Naive thymus-derived CD8-positive, alpha-beta T cell (primary cell): Measurements from ENCODE around the gene MOBP. TPM values are rescaled to one million over a fixed set of nuclear protein-coding genes. Genes with fewer than 3 reads are reported as not detected.
"Not testable (repeated sequence)": the region's sequence is repeated elsewhere in the genome, so short reads cannot be mapped to it uniquely, and the experiment has no call there.

Experiments used
- ATAC-seq, 2 donors: fragments of 150-1000 bp; cut with Tn5 transposase in 1 of 2; sonication (Bioruptor Pico), chemical (Tn5 transposase) in 1 of 2; 1 replicate in 1 of 2; 2 replicates in 1 of 2; pipeline ENCODE4 v1.10.0; 2021; ENCODE audit warnings: mild to moderate bottlenecking in 2 of 2, moderate library complexity in 2 of 2
- POLR2A ChIA-PET: fragments of 350-600 bp; sonication (Branson Sonifier 250); formaldehyde crosslinking; loops from one replicate; lab custom pipeline; 2021; ENCODE audit warnings: antibody characterized with exemption; lab: Charles Lee
- DNase-seq, 10 donors: peaks; one replicate each; pipeline versions ENCODE4 v3.0.0 to v3.0.0-alpha.2; 2020 to 2022
- H3K27ac Mint-ChIP-seq, 10 donors: one replicate each; pipeline ENCODE4 v1.8.0; 2020 to 2022; ENCODE audit warnings: mild to moderate bottlenecking in 10 of 10, mixed read lengths in 10 of 10, moderate library complexity in 4 of 10, inconsistent platforms in 1 of 10
- H3K27me3 Mint-ChIP-seq, 5 donors: one replicate each; pipeline ENCODE4 v1.8.0; 2021 to 2022; ENCODE audit warnings: mixed read lengths in 5 of 5
- H3K36me3 Mint-ChIP-seq, 3 donors: one replicate each; pipeline ENCODE4 v1.8.0; 2020 to 2022; ENCODE audit warnings: mixed read lengths in 3 of 3, mild to moderate bottlenecking in 2 of 3, inconsistent platforms in 1 of 3
- H3K4me1 Mint-ChIP-seq, 4 donors: one replicate each; pipeline ENCODE4 v1.8.0; 2021 to 2022; ENCODE audit warnings: mixed read lengths in 4 of 4
- H3K4me3 Mint-ChIP-seq, 10 donors: one replicate each; pipeline ENCODE4 v1.8.0; 2020 to 2022; ENCODE audit warnings: mild to moderate bottlenecking in 10 of 10, mixed read lengths in 10 of 10, moderate library complexity in 6 of 10, inconsistent platforms in 1 of 10
- H3K9me3 Mint-ChIP-seq, 9 donors: one replicate each; pipeline ENCODE4 v1.8.0; 2020 to 2022; ENCODE audit warnings: mixed read lengths in 9 of 9, mild to moderate bottlenecking in 3 of 9, inconsistent platforms in 1 of 9, moderate library complexity in 1 of 9
- polyA plus RNA-seq, 3 donors: library from polyadenylated mRNA; unstranded; fragments of 300-500 nt; fragmentation: Illumina TruSeq; gene quantifications; one replicate each; pipeline ENCODE4 v1.2.3, GENCODE V29; 2021
- total RNA-seq, 8 experiments: library from RNA in 2 of 8; stranded (reverse) in 2 of 8; gene quantifications; one replicate each; pipeline ENCODE4 v1.2.3 and lab custom pipeline; 2021 to 2026

Gene MOBP, protein sequence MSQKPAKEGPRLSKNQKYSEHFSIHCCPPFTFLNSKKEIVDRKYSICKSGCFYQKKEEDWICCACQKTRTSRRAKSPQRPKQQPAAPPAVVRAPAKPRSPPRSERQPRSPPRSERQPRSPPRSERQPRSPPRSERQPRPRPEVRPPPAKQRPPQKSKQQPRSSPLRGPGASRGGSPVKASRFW
- total RNA-seq (not detected), polyA plus RNA-seq (not detected), total RNA-seq (lab: John Stamatoyannopoulos, UW) (0 to 0.52 (median 0.08) reads per million in 6 experiments)

DNA sequence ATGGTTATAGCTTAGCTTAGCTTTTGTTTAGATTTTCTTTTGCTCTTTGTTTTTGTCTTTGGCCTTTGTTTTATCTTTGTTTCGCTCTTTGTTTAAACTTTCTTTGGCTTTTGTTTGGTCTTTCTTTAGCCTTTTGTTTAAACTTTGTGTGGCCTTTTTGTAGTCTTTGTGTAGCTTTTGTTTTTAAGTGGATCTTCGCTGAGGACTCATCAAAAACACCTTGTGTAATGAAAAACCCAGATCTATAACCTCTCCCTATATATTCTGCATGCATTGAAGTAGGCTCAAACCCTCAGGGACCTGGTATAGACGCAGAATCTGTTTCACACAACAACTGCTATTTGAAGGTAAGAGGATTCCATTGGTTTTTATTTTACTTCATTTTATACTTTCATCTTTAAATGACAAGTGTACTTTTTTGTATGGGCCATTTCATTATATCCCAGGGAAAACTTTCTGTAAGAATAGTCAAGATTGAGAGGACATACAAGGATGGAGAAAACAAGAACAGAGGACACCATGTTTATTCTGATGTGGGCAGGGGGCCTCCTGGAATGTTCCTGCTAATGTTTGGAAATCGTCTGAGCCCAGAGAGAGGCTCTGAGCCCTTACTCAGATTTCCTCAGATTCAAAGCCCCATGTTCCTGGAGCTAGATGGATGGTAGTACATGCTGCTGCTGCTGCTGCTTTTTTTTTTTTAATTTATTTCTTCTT, at the start of gene MOBP:
MOBP (plus strand) TSS at position 287 of the 714 bp plus-strand sequence. CDS start 34,390 bp downstream, outside the sequence.
- Mint-ChIP-seq H3K4me3 (no peak within 1 kb of the TSS), H3K27me3 (peaks cover 9 to 27% (median 16%) of the 10 kb centered on the region in 5 donors), H3K4me1 (no peaks in the 10 kb centered on the region), H3K9me3 (no peaks in the 10 kb centered on the region), H3K27ac (no peak within 1 kb of the TSS), H3K36me3 (no peaks in the 10 kb centered on the region)
- POLR2A ChIA-PET = no interaction called here
- DNase-seq (no peak), ATAC-seq (no peak)

DNA sequence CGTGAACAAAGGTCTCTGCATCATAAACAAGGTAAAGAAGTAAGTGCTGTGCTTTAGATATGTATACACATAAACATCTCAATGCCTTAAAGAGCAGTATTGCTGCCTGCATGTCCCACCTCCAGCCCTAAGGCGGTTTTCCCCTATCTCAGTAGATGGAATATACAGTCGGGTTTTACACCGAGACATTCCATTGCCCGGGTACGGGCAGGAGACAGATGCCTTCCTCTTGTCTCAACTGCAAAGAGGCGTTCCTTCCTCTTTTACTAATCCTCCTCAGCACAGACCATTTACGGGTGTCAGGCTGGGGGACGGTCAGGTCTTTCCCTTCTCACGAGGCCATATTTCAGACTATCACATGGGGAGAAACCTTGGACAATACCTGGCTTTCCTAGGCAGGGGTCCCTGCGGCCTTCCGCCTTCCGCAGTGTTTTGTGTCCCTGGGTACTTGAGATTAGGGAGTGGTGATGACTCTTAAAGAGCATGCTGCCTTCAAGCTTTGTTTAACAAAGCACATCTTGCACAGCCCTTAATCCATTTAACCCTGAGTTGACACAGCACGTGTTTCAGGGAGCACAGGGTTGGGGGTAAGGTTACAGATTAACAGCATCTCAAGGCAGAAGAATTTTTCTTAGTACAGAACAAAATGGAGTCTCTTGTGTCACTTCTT, 48.8 kb upstream of the MOBP start:
- POLR2A ChIA-PET, H3K4me3 Mint-ChIP-seq, H3K27me3 Mint-ChIP-seq: not testable (repeated sequence)

DNA sequence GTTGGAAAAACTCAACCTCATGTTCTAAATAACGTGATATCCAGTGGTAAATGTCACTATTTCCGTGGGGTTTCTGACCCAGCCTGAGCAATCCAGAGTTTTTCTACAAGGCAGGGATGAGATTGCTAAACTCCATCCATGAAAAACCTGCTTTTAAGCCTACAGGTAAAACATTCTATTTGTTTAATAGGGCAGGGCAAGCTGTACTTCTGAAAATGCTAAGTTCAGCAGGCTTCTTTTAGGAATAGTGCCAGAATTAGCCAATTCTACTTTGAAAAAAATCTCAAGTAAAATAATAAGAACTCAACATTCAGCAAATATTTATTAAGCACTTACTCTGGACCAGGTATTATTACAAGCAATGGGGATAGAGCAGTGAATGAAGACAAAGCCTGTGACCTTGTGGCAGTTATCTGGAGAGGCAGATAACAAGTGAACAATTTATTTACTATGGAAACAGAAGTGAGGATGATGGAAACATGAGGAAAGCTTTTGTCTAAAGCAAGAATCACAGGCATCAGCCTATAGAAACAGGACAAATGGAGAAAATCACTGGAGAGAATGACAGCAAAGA, 47.7 kb upstream of the MOBP start:
- no peak overlapping the region for H3K27ac Mint-ChIP-seq
- H3K4me3 Mint-ChIP-seq = no peak overlapping the region
- H3K27me3 Mint-ChIP-seq = peaks cover 0 to 9% (median 3%) of the 10 kb centered on the region in 5 donors
- ATAC-seq (no peak), DNase-seq (no peak)
- no peaks in the 10 kb centered on the region for H3K9me3 Mint-ChIP-seq
- POLR2A ChIA-PET = no interaction called here
- H3K4me1 Mint-ChIP-seq = peaks cover 7 to 10% (median 9%) of the 10 kb centered on the region in 4 donors
- peaks cover 0 to 22% (median 8%) of the 10 kb centered on the region in 3 donors for H3K36me3 Mint-ChIP-seq

More for the DNA sequence above, 48.8 kb upstream of the MOBP start:
- Mint-ChIP-seq H3K36me3 (peaks cover 0 to 33% (median 9%) of the 10 kb centered on the region in 3 donors), H3K4me1 (peaks cover 8 to 13% (median 11%) of the 10 kb centered on the region in 4 donors)
- not testable (repeated sequence) for DNase-seq, ATAC-seq, H3K27ac Mint-ChIP-seq, H3K9me3 Mint-ChIP-seq

DNA sequence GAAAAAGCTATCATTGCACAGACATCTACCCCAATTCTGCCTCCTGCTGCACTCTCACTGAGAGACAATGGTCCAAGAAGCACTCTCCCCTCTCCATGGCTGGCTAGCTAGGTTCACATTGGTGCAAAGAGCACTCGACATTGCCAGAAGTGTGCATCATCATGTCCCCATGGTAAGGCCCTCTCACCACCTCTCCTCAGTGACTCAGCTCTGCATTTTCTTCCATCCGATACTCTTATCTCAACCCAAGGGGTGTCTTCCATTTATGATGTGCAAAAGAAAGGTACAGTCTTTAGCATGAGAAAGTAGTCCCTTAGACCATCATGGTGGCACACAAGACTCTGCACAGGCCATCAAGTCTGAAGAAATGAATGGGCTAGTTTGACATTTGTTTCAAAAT, 46.9 kb upstream of the MOBP start:
- DNase-seq (no peak), ATAC-seq (no peak)
- Mint-ChIP-seq H3K4me1 (peaks cover 7 to 10% (median 9%) of the 10 kb centered on the region in 4 donors), H3K36me3 (peaks cover 0 to 19% (median 8%) of the 10 kb centered on the region in 3 donors), H3K27me3 (peaks cover 0 to 9% (median 3%) of the 10 kb centered on the region in 5 donors), H3K9me3 (no peaks in the 10 kb centered on the region), H3K27ac (no peak overlapping the region), H3K4me3 (no peak overlapping the region)
- POLR2A ChIA-PET = no interaction called here

DNA sequence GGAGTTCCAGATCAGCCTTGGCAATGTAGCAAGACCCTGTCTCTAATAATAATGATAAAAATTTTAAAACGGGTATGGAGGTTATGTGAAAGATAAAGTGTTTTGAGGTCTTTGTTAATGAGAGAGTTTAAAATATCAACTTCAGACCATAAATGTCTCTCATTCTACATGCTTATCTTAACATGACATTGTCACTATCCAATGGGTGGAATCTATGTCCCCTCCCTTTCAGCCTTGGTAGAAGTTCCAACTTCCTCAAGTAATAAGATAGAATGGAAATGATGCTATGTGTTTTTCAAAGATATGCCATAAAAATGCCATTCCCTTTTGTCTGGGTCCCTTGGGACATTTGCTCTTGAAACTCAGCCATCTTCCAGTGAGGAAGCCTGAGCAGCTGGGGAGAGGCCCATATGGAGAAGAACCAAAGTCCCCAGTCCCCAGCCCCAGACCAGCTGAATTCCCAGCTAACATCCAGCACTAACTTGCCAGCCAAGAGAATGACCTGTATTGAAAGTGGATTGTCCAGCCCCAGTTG, 44.0 kb upstream of the MOBP start:
- ATAC-seq = no peak
- peaks cover 0 to 9% (median 3%) of the 10 kb centered on the region in 5 donors for H3K27me3 Mint-ChIP-seq

DNA sequence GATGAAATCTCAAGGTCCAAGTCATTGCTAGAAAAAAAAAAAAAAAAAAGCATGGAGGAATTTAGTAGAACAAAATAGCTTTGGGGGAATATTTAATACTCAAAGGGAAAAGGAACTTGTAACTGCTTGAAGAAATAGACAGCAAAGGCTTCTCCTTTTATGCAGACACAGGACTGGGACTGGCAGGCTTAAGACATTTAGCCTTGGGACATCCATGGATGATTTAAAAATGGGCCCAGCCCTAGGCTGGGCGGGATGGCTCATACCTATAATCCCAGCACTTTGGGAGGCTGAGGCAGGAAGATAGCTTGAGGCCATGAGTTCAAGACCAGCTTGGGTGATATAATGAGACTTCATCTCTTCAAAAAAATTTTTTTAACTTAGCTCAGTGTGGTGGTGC, 41.2 kb upstream of the MOBP start:
- POLR2A ChIA-PET = no interaction called here
- Mint-ChIP-seq H3K9me3 (no peaks in the 10 kb centered on the region), H3K4me1 (peaks cover 0 to 5% (median 0%) of the 10 kb centered on the region in 4 donors), H3K27me3 (peaks cover 2 to 24% (median 11%) of the 10 kb centered on the region in 5 donors), H3K27ac (no peak overlapping the region), H3K4me3 (no peak overlapping the region), H3K36me3 (peaks cover 0 to 14% (median 0%) of the 10 kb centered on the region in 3 donors)
- no peak for DNase-seq
- ATAC-seq = no peak

More for the DNA sequence above, 44.0 kb upstream of the MOBP start:
- no peak overlapping the region for H3K4me3 Mint-ChIP-seq
- H3K27ac Mint-ChIP-seq = no peak overlapping the region
- H3K9me3 Mint-ChIP-seq = no peaks in the 10 kb centered on the region
- DNase-seq = no peak
- H3K36me3 Mint-ChIP-seq = peaks cover 0 to 19% (median 8%) of the 10 kb centered on the region in 3 donors
- POLR2A ChIA-PET = no interaction called here
- H3K4me1 Mint-ChIP-seq = no peaks in the 10 kb centered on the region

DNA sequence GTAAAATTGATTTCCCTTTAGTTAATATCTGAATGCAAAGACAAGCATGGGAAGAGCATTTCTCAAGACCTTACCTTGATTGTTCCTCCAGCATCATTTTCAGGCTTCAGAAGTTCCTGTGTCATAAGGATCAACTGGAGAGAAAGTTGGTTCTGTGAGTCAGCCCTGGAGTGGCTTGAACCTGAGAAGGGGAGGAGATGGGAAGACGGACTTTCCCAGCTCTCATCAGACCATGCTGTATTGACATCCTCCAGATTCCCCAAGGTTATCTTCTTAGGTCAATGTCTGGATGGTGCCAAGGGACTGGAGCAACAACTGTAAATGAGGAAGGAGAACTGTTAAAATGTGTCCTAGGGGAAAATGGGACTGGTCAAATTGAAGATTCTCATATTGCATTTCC, 40.0 kb upstream of the MOBP start:
- H3K4me3 Mint-ChIP-seq = no peak overlapping the region
- peaks cover 0 to 5% (median 0%) of the 10 kb centered on the region in 4 donors for H3K4me1 Mint-ChIP-seq
- peaks cover 0 to 2% (median 0%) of the 10 kb centered on the region in 3 donors for H3K36me3 Mint-ChIP-seq
- H3K9me3 Mint-ChIP-seq = no peaks in the 10 kb centered on the region
- no peak overlapping the region for H3K27ac Mint-ChIP-seq
- POLR2A ChIA-PET = no interaction called here
- H3K27me3 Mint-ChIP-seq = peaks cover 2 to 23% (median 11%) of the 10 kb centered on the region in 5 donors
- ATAC-seq (no peak), DNase-seq (no peak)

DNA sequence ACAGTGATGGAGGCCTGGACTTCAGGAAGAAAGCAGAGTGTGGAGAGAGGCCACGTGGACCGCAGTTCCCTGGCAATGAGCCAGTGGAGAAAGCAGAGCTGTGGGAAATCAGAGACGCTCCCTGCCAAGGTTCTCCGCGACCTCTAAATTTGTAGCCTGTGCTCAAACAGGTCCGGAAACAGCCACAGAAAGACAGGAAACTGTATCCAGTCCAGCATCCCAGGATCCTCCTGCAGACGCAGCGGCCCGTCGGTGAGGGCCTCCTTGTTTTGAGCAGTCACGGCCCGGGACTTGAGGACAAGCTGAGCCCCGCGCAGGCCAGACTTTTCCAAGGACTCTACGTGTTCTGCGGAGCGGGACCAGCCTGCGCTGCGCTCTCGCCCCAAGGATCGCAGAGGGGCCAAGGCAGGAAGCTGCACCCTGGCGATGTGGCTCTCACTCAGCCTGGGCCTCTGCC, 38.7 kb upstream of the MOBP start:
- DNase-seq (no peak), ATAC-seq (no peak)
- Mint-ChIP-seq H3K4me1 (peaks cover 0 to 5% (median 0%) of the 10 kb centered on the region in 4 donors), H3K27me3 (peaks cover 2 to 23% (median 11%) of the 10 kb centered on the region in 5 donors), H3K4me3 (no peak overlapping the region), H3K36me3 (no peaks in the 10 kb centered on the region), H3K9me3 (no peaks in the 10 kb centered on the region), H3K27ac (no peak overlapping the region)
- POLR2A ChIA-PET = no interaction called here

DNA sequence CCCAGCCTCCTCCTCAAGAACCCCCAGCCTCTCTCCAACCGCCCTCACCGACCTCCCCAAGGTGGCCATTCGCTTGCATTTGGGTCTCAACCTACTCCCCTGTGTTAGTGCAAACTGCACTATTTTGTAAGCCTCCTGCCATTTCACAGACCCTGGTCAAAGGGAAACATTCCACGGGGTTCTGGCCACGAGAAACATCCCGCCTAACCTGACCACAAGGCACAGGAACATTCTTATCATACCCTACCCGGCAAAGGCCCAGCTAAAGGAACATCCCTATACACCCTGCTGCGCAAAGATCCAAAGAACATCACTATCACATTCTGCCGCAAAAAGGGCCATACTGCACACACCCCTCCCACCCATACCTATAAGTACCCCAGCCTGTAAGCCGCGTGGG, 38.0 kb upstream of the MOBP start:
- no peak for ATAC-seq
- no peak for DNase-seq
- no peaks in the 10 kb centered on the region for H3K9me3 Mint-ChIP-seq
- H3K27me3 Mint-ChIP-seq = peaks cover 2 to 23% (median 11%) of the 10 kb centered on the region in 5 donors
- H3K4me3 Mint-ChIP-seq = no peak overlapping the region
- H3K27ac Mint-ChIP-seq = peak overlapping the region in 1 of 10 donors; percentile 3
- H3K36me3 Mint-ChIP-seq = no peaks in the 10 kb centered on the region
- H3K4me1 Mint-ChIP-seq = peaks cover 0 to 5% (median 0%) of the 10 kb centered on the region in 4 donors
- POLR2A ChIA-PET = no interaction called here

DNA sequence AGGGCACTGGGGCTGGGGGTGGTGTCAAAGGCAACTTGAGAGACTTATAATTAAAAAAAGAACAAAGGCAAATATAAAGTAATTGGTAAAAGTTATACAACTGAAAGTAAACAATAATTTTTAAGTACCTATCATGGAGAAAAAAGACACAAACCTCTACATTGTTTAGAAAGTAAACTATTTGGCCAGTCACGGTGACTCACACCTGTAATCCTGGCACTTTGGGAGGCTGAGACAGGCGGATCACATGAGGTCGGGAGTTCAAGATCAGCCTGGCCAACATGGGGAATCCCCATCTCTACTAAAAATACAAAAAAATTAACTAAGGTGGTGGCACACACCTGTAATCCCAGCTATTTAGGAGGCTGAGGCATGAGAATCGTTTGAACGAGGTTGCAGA, 35.1 kb upstream of the MOBP start:
- H3K27ac Mint-ChIP-seq = no peak overlapping the region

DNA sequence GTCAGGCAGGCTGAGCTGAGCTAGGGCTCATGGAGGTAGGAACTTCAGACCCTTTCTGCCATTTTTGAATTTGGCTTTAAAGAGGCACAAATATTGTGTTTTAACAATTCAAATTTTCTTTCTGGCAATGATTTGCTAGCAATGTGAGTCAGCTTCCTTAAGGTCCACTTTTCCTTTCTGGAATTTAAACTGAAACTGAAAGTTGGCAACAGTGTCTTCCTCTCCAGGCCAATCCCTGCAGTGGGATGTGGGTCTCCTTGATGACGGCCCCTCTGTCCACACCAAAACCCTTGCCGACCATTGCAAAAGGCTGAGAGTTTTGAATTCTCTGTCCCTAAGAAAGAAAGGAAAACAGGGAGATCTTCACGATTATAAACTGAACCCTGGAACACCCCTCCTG, 33.8 kb upstream of the MOBP start:
- Mint-ChIP-seq H3K4me3 (no peak overlapping the region), H3K27ac (no peak overlapping the region), H3K27me3 (peaks cover 2 to 23% (median 11%) of the 10 kb centered on the region in 5 donors), H3K9me3 (no peaks in the 10 kb centered on the region), H3K36me3 (no peaks in the 10 kb centered on the region), H3K4me1 (peaks cover 0 to 5% (median 0%) of the 10 kb centered on the region in 4 donors)
- ATAC-seq (no peak), DNase-seq (no peak)
- POLR2A ChIA-PET = no interaction called here

More for the DNA sequence above, 35.1 kb upstream of the MOBP start:
- POLR2A ChIA-PET = interaction anchor here (0.8 kb wide), 1 partner anchor 26 kb away, joined by 4 read pairs; the partner anchor contains the start of gene RPSA
- Mint-ChIP-seq H3K4me3 (no peak overlapping the region), H3K4me1 (peaks cover 0 to 5% (median 0%) of the 10 kb centered on the region in 4 donors), H3K36me3 (no peaks in the 10 kb centered on the region), H3K27me3 (peaks cover 2 to 23% (median 11%) of the 10 kb centered on the region in 5 donors), H3K9me3 (no peaks in the 10 kb centered on the region)
- ATAC-seq (no peak), DNase-seq (no peak)

DNA sequence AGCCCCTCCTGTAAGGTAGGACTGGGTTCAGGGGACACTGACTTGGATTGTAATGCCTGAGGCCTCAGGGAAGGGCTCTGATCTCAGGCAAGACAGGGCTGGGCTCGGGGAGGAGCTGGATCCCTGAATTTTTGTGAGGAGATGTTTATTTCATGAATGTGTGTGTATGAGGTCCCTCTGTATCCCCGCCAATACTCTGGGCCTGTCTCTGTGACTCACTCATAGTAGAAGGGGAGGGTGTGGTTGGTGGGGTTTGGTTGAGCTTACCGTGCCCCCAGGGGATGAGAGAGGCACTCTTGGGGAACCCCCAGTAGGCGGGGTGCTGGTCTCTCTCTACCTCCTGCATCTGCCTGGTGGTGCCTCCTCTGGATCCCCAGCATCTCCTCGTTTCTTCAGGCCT, 32.9 kb upstream of the MOBP start:
- H3K27ac Mint-ChIP-seq = no peak overlapping the region
- POLR2A ChIA-PET = no interaction called here
- H3K27me3 Mint-ChIP-seq = peaks cover 0 to 17% (median 10%) of the 10 kb centered on the region in 5 donors
- DNase-seq (no peak), ATAC-seq (no peak)
- no peak overlapping the region for H3K4me3 Mint-ChIP-seq
- H3K9me3 Mint-ChIP-seq = no peaks in the 10 kb centered on the region
- H3K4me1 Mint-ChIP-seq = peaks cover 0 to 3% (median 0%) of the 10 kb centered on the region in 4 donors
- H3K36me3 Mint-ChIP-seq = no peaks in the 10 kb centered on the region
